ENCODE data around the gene PLXDC2. TPM values are rescaled to one million over a fixed set of nuclear protein-coding genes. Genes with fewer than 3 reads are reported as not detected.

PLXDC2 gene
- total RNA-seq, 1 experiment from 2014 or later, result 0.20 TPM

DNA sequence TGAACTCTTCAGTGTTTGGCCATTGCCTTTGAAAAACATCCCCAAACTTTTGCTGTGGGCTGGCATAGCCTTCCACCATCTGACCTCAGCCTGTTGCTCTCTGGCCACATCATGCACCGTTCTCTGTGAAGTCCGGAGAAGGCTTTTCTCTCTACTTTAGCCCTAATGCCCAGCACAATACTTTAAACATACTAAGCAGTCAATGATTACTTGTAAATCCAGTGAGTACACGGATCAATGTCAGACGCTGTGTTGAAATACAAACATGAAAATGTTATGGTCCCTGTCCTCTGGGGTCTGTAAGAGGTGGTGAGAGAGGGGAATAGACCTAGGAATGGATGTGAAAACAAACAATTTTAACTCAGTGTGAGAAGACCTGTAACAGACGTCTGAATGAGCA is 297.9 kb downstream of the PLXDC2 start:
- Histone ChIP-seq H3K9me2 (ENCODE audit: insufficient read depth) (no peaks in the 10 kb centered on the region), H3K4me2 (ENCODE audit: low read length) (no peak overlapping the region), H4K20me1 (ENCODE audit: insufficient read depth) (no peaks in the 10 kb centered on the region), H3K9ac (ENCODE audit: low read length) (no peak overlapping the region), H3K4me1 (ENCODE audit: control insufficient read depth in 1 of 2, insufficient read depth in 2 of 2, low read length in 2 of 2) (no peaks in the 10 kb centered on the region), H3K36me3 (ENCODE audit: control insufficient read depth in 1 of 2, insufficient read depth in 2 of 2, low read length in 2 of 2) (no peaks in the 10 kb centered on the region), H3K27ac (ENCODE audit: low read depth, low read length) (no peak overlapping the region), H3K9me3 (ENCODE audit: control insufficient read depth in 1 of 2, insufficient read depth in 1 of 2, low read depth in 1 of 2, low read length in 2 of 2) (peaks cover 15 to 45% of the 10 kb centered on the region in 2 experiments; a peak in 2 of 4 replicates), H3K27me3 (ENCODE audit: insufficient read depth, low read length) (no peaks in the 10 kb centered on the region), H3K79me2 (ENCODE audit: insufficient read depth, low read length) (no peaks in the 10 kb centered on the region), H3K4me3 (replicated peaks in 1 of 2; ENCODE audit: low read depth in 1 of 2, low read length in 2 of 2) (no peak overlapping the region), H2AFZ (ENCODE audit: low read depth, low read length, poor library complexity, severe bottlenecking) (no peak overlapping the region)
- ChIA-PET RAD21 (ENCODE audit: low non-redundant PET in 1 of 2, low total read pairs in 2 of 2, uncharacterized antibody in 2 of 2, unreplicated experiment in 2 of 2) (no interaction called here), POLR2A (no interaction called here), CTCF (no interaction called here)
- BruUV-seq (replicated peaks), result no TSS peak
- intact Hi-C loops (cut with micrococcal nuclease), result no loop called here
- ATAC-seq (no peak), DNase-seq (ENCODE audit: low read depth, low spot score) (no peak)
- TF ChIP-seq, protein P1, sequence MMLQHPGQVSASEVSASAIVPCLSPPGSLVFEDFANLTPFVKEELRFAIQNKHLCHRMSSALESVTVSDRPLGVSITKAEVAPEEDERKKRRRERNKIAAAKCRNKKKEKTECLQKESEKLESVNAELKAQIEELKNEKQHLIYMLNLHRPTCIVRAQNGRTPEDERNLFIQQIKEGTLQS (IDR thresholded peaks at IDR 0.05), result no peak
- TF ChIP-seq TCF7L2 (IDR thresholded peaks at IDR 0.05; ENCODE audit: borderline replicate concordance, extremely low read depth, insufficient read depth, insufficient read length) (no peak), EZH2phosphoT487 (IDR thresholded peaks at IDR 0.05; ENCODE audit: borderline replicate concordance) (no peak), ELF1 (IDR thresholded peaks at IDR 0.05; ENCODE audit: borderline replicate concordance, low read depth) (no peak), POLR2AphosphoS5 (IDR thresholded peaks at IDR 0.05; ENCODE audit: low read depth, low read length) (no peak), JUND (IDR thresholded peaks at IDR 0.05) (no peak), SIN3A (IDR thresholded peaks at IDR 0.05; ENCODE audit: low read depth) (no peak)
- TF ChIP-seq, protein P2, sequence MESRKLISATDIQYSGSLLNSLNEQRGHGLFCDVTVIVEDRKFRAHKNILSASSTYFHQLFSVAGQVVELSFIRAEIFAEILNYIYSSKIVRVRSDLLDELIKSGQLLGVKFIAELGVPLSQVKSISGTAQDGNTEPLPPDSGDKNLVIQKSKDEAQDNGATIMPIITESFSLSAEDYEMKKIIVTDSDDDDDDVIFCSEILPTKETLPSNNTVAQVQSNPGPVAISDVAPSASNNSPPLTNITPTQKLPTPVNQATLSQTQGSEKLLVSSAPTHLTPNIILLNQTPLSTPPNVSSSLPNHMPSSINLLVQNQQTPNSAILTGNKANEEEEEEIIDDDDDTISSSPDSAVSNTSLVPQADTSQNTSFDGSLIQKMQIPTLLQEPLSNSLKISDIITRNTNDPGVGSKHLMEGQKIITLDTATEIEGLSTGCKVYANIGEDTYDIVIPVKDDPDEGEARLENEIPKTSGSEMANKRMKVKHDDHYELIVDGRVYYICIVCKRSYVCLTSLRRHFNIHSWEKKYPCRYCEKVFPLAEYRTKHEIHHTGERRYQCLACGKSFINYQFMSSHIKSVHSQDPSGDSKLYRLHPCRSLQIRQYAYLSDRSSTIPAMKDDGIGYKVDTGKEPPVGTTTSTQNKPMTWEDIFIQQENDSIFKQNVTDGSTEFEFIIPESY (IDR thresholded peaks at IDR 0.05; ENCODE audit: extremely low read depth, insufficient replicate concordance, low read length), result no peak

DNA sequence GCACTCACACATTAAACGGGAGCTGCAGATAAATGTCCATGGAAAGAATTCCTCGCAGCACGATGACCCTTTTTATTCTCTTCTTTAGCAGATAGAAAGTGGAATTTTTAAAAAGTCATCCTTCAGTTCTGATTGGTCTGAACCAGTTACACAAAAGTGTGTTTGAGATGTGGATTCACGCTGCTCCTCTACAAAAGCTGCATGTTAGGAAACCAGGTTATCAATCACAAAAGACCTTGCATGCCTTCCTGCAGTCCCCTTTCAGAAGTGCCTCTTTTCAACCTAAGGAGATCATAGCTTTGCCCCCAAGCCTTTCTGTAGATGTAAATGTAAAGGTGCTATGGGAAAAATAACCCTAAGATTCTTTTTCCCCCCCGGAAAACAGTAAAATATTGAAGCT is 299.7 kb downstream of the PLXDC2 start:
- Histone ChIP-seq H3K4me1 (ENCODE audit: control insufficient read depth in 1 of 2, insufficient read depth in 2 of 2, low read length in 2 of 2) (no peaks in the 10 kb centered on the region), H3K4me2 (ENCODE audit: low read length) (no peak overlapping the region), H3K9me2 (ENCODE audit: insufficient read depth) (no peaks in the 10 kb centered on the region), H3K27me3 (ENCODE audit: insufficient read depth, low read length) (no peaks in the 10 kb centered on the region), H3K36me3 (ENCODE audit: control insufficient read depth in 1 of 2, insufficient read depth in 2 of 2, low read length in 2 of 2) (no peaks in the 10 kb centered on the region), H4K20me1 (ENCODE audit: insufficient read depth) (no peaks in the 10 kb centered on the region), H3K9me3 (ENCODE audit: control insufficient read depth in 1 of 2, insufficient read depth in 1 of 2, low read depth in 1 of 2, low read length in 2 of 2) (peaks cover 8 to 37% of the 10 kb centered on the region in 2 experiments; a peak in 2 of 4 replicates), H3K9ac (ENCODE audit: low read length) (no peak overlapping the region), H3K4me3 (replicated peaks in 1 of 2; ENCODE audit: low read depth in 1 of 2, low read length in 2 of 2) (no peak overlapping the region), H3K27ac (ENCODE audit: low read depth, low read length) (no peak overlapping the region), H2AFZ (ENCODE audit: low read depth, low read length, poor library complexity, severe bottlenecking) (no peak overlapping the region), H3K79me2 (ENCODE audit: insufficient read depth, low read length) (no peaks in the 10 kb centered on the region)
- CTCF ChIA-PET, result no interaction called here
- DNase-seq (ENCODE audit: low read depth, low spot score) (no peak), ATAC-seq (no peak)
- POLR2A ChIA-PET, result no interaction called here
- no TSS peak for BruUV-seq (replicated peaks)
- RAD21 ChIA-PET (ENCODE audit: low non-redundant PET in 1 of 2, low total read pairs in 2 of 2, uncharacterized antibody in 2 of 2, unreplicated experiment in 2 of 2), result no interaction called here
- intact Hi-C loops (cut with micrococcal nuclease), result no loop called here
- no peak for TF ChIP-seq POLR2AphosphoS5 (IDR thresholded peaks at IDR 0.05; ENCODE audit: low read depth, low read length)
- TF ChIP-seq, protein P3, sequence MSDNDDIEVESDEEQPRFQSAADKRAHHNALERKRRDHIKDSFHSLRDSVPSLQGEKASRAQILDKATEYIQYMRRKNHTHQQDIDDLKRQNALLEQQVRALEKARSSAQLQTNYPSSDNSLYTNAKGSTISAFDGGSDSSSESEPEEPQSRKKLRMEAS (IDR thresholded peaks at IDR 0.05), result no peak
- TF ChIP-seq EZH2phosphoT487 (IDR thresholded peaks at IDR 0.05; ENCODE audit: borderline replicate concordance), result no peak
- TF ChIP-seq, protein P4, sequence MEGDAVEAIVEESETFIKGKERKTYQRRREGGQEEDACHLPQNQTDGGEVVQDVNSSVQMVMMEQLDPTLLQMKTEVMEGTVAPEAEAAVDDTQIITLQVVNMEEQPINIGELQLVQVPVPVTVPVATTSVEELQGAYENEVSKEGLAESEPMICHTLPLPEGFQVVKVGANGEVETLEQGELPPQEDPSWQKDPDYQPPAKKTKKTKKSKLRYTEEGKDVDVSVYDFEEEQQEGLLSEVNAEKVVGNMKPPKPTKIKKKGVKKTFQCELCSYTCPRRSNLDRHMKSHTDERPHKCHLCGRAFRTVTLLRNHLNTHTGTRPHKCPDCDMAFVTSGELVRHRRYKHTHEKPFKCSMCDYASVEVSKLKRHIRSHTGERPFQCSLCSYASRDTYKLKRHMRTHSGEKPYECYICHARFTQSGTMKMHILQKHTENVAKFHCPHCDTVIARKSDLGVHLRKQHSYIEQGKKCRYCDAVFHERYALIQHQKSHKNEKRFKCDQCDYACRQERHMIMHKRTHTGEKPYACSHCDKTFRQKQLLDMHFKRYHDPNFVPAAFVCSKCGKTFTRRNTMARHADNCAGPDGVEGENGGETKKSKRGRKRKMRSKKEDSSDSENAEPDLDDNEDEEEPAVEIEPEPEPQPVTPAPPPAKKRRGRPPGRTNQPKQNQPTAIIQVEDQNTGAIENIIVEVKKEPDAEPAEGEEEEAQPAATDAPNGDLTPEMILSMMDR (IDR thresholded peaks at IDR 0.05 in 2 of 3, conservative IDR thresholded peaks at IDR 0.05 in 1 of 3; ENCODE audit: borderline replicate concordance in 1 of 3, insufficient read depth in 1 of 3, low read depth in 2 of 3, low read length in 2 of 3), result no peak
- TF ChIP-seq, protein P1 (IDR thresholded peaks at IDR 0.05), result no peak
- TF ChIP-seq, protein P2 (IDR thresholded peaks at IDR 0.05; ENCODE audit: extremely low read depth, insufficient replicate concordance, low read length), result no peak
- no peak for TF ChIP-seq YY1 (IDR thresholded peaks at IDR 0.05; ENCODE audit: extremely low read depth, insufficient replicate concordance, low read depth, low read length)
- no peak for TF ChIP-seq SP1 (IDR thresholded peaks at IDR 0.05; ENCODE audit: low read depth)

Data from HCT116 (cell line).